BE2C (cell line): ENCODE data around the gene TJP3.

Source experiments
- DNase-seq: peaks from one replicate; pipeline ENCODE4 v3.0.0-alpha.2; 2020
- H3K27me3 ChIP-seq: fragments of 250-450 bp; sonication (Bioruptor Pico); 2 replicates; pipeline ENCODE4 v1.5.1; 2020; ENCODE audit warnings: mild to moderate bottlenecking
- H3K36me3 ChIP-seq: fragments of 250-450 bp; sonication (Bioruptor Pico); 2 replicates; pipeline ENCODE4 v1.5.1; 2020; ENCODE audit warnings: mild to moderate bottlenecking
- H3K4me1 ChIP-seq: fragments of 250-450 bp; sonication (Bioruptor Pico); 2 replicates; pipeline ENCODE4 v1.5.1; 2020
- H3K4me3 ChIP-seq: 2 replicates; pipeline ENCODE4 v1.5.1; 2011; ENCODE audit warnings: low read depth, low read length
- H3K9me3 ChIP-seq: fragments of 250-450 bp; sonication (Bioruptor Pico); 2 replicates; pipeline ENCODE4 v1.5.1; 2020
- CTCF ChIP-seq: IDR thresholded peaks from 2 replicates; pipeline ENCODE4 v1.5.1; 2012; ENCODE audit warnings: mild to moderate bottlenecking, low read depth, low read length

The TJP3 gene

DNA sequence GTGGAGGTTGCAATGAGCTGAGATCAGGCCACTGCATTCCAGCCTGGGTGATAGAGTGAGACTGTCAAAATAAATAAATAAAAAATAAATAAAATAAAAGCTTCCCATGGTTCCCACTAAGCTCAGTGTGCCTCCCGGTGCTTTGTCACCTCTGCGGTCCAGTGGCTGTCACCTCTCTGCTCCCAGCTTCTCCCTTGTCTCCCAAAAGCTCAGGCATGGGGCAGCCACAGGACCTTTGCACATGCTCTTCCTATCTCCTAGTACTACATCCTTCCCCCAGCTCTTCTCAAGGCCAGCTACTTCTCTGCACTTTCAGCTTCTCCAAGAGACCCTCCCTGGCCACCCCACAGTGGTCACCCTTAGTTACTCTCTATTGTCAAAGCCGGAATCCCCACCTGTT lies 85.6 kb downstream of the TJP3 start:
- H3K4me3 ChIP-seq: no peak overlapping the region
- no peaks in the 10 kb centered on the region; the same call in 1 of the 2 replicates for H3K9me3 ChIP-seq
- no peaks in the 10 kb centered on the region for H3K27me3 ChIP-seq
- DNase-seq: no peak
- H3K36me3 ChIP-seq: no peaks in the 10 kb centered on the region
- H3K4me1 ChIP-seq: no peaks in the 10 kb centered on the region
- TF ChIP-seq CTCF: no peak

DNA sequence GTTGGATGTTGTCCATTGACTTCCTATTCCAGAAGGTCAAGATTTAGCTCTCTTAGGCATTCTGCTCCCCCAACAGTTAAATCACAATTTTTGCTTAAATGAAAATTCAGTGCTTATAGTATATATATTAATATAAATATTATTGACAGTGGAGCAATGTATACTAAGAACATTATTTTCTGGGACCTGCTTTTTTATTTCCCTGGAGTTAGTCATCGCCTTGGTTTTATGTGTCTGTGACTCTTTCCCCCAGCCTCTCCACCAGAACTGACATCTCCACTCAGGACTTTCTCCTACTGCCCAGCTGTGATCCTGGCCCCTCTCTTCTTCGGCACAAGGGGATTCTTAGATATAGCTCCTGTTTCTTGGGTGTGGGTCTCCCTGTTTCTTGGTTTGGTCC lies 88.2 kb downstream of the TJP3 start:
- no peak for TF ChIP-seq CTCF
- DNase-seq: no peak
- Histone ChIP-seq H3K4me1 (no peaks in the 10 kb centered on the region; the same call in 1 of the 2 replicates), H3K36me3 (no peaks in the 10 kb centered on the region), H3K27me3 (peaks cover 7% of the 10 kb centered on the region), H3K9me3 (no peaks in the 10 kb centered on the region), H3K4me3 (no peak overlapping the region)

DNA sequence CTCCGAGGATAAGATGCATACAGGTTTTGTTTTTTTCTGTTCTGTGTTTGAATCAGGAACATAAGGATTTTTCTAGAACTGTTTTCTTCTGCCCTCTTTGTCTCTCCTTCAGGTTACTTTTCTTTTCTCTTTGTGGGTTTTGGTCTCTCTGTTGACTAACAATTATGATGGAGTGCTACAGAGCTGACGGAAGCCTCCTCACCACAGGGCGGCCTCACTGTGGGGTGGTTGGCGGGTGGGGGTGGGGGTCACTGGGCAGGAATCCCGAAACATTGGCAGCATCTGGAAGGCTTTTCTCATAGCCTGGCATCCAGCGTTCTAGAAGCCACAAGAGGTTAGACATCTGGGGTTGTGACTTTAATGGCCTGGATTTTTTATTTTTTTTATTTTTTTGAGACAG lies 90.0 kb downstream of the TJP3 start:
- Histone ChIP-seq H3K27me3 (peaks cover 13% of the 10 kb centered on the region), H3K36me3 (no peaks in the 10 kb centered on the region), H3K4me3 (no peak overlapping the region), H3K9me3 (no peaks in the 10 kb centered on the region), H3K4me1 (no peaks in the 10 kb centered on the region; the same call in 1 of the 2 replicates)
- no peak for TF ChIP-seq CTCF
- DNase-seq: no peak
